NOMO-1 treated with dmso at 0.1 percent for 144 hours (cell line): ENCODE results near the gene STIM1.
"Not testable (repeated sequence)": the region's sequence is repeated elsewhere in the genome, so short reads cannot be mapped to it uniquely, and the experiment has no call there.

Source experiments
- DNase-seq: peaks from one replicate; lab custom pipeline; 2025; ENCODE audit not compliant: unreplicated experiment; lab: John Stamatoyannopoulos, UW

The STIM1 gene

DNA sequence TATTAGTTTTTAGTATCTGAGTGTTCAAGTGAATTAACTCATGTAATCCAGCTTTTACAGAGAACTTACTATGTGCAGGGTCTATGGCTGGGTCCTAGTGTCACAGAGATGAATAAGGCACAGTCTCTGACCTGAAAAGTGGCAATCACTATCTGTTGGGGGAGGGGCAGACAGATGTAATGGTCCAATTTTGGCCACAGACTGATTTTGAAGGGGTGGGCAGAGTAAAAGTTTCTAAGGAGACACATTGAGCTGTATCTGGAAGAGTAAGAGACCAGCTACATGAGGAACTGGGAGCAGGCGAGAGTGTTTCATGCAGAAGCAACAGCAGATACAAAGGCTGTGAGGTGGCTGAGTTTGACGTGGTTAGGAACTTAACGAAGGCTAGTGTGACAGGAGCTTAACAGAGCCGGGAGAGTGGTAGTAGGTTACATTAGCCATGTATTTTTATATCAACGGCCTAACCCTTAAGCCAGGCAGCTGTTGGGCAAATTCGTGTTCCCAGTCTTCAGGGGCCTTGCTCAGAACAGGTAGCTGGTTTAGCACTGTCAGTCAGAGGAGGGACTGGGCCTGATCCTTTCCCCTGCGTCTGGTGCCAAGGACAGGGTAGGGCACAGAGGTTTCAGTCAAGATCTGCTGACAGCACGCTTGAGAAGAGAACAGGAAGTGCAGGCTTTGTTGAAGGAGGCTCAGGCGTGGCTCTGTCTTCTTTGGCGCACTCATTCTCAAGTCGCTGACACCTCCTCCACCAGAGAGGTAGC, 1.4 kb upstream of the STIM1 start:
- peak; percentile 66 for DNase-seq

DNA sequence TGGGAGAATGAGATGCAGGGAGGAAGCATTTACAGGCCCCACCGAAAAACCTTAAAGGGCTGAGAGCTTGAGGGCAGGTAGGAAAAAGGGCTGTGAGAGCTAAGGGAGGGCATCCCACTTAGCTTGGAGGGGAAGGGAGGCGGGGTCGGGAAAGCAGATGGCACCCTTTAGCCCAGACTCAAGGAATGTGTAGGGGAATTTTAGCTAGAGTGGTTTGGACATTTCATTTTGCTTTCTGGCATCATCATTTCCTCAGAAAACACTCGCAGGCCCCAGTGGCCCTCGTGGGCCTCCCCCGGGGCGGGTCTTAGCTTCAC, 846 bp upstream of the STIM1 start:
- DNase-seq = no peak

DNA sequence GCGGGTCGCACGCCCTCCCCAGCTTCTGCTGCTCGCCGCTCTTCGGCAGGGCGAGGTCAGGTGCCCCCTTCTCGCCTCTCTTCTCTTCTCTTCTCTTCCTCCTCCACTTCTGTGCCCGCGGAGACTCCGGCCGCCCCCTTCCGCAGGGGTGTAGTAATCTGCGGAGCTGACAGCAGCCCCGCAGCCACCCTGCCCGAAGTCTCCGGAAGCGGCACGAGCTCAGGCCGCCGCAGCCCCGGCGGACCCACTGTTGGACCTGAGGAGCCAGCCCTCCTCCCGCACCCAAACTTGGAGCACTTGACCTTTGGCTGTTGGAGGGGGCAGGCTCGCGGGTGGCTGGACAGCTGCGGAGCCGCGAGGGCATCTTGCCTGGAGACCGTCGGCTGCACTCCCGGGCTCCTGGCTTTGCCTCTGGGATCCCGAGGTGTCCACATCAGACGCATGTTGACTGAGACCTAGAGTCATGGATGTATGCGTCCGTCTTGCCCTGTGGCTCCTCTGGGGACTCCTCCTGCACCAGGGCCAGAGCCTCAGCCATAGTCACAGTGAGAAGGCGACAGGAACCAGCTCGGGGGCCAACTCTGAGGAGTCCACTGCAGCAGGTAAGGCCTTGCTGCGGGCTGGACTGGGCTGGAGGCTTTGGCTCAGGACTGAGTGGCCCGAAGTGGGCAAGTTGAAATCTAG, 486 bp downstream of the STIM1 start:
- DNase-seq = peak; percentile 53

DNA sequence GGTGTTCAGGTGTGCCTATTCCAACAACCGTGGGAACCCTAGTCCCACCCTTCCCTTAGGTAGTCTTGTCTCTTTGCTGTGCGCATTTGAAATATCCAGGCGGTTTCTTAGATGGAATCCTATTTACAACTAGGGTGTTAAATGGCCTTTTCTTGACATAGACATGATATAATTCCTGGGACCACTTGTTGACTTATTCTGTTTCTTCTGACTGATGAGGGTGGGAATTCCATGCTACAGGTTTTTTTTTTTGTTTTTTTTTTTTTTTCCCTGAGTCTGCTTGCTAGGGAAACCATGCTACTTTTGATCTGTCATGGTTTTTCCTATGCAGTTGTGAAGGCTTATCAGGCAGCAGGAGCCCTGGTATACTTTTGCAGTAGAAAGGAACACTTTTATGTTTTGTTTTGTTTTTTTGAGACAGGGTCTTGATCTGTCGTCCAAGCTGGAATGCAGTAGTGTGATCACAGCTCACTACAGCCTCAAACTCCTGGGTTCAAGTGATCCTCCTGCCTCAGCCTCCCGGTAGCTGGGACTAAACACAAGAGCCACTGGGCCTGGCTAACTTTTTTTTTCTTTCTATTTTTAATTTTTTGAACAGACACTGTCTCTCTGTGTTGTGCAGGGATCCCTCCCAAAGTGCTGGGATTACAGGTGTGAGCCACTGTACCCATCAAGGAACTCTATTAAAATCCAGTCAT, 1.5 kb downstream of the STIM1 start:
- DNase-seq = no peak

DNA sequence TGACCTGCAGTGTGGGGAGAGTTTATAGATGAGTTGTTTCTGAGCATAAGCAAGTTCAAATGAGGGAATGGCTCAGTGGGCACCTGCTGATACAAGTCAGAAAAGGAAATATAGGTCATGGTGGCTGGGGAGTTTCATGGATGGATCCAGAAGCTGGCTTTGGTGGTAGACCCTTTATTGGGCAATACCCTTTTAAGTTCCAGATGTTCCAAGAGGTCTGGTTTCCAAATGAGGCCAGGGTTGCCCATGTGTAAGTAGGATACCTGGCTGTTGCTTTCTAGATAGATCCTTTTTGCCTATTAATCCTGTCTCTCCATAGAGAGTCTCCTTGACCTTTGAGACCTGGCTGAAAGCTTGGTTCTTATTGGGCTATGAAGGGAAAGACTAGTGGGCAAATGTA, 2.2 kb downstream of the STIM1 start:
- no peak for DNase-seq

DNA sequence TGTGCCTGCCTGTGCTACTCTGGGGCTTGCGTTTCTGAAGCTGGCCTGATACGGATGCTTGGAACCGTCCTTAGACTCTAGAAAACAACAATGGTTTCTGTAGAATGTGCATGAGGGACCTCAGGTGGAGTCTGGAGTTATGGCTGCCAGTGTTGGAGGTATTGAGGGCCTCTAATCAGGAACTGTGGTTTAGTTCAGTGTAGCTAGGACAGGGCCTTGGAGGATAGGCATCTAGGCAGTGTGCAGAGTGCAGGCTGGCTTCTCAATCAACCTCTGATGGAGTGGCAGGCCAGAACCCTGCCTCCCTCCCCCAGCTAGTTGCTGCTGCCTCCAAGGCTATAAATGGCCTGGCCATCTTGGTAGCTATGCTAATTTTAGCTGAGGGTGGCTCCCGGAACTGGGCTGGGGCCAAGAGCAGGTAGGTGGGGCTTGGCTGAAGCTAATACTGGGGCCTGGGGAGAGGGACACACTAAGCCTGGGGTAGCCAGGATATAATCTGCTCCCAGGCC, 4.0 kb downstream of the STIM1 start:
- peak; percentile 16 for DNase-seq

DNA sequence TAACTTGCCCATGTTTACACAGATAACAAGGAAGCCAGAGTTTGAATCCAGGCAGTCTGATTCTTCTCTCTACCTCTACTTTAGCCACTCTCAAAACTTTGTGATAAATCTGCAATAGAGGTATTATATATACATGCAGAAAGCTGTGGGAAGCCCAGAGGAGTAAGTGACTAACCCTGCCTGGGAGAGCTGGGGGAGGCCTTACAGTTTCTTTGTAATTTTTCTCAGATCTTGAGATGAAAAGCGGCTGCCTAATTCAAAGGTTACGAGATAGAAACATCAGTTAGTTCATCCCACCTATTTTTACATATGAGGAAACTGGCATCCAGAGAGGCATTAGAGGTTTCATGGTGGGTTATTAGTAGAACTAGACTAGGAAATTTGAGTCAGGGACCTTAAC, 4.9 kb downstream of the STIM1 start:
- DNase-seq = no peak

DNA sequence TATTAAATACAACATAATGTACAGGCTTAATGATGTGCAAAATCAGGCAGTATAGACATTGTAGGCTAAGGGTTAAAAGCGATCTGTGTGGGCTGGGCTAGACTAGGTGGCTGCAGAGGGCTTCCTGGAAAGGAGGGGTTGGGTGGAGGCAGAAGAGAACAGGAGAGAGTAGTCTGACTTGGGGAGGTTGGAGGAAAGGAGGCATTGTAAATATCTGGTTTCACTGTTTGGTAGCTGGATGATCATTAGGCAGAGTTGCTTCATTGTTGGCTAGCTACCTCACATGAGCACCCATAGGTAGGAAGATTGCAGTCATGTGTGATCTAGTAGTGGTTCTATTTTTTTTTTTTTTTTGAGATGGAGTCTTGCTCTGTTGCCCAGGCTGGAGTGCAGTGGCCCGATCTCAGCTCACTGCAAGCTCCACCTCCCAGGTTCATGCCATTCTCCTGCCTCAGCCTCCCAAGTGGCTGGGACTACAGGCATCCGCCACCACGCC, 5.5 kb downstream of the STIM1 start:
- DNase-seq = not testable (repeated sequence)

DNA sequence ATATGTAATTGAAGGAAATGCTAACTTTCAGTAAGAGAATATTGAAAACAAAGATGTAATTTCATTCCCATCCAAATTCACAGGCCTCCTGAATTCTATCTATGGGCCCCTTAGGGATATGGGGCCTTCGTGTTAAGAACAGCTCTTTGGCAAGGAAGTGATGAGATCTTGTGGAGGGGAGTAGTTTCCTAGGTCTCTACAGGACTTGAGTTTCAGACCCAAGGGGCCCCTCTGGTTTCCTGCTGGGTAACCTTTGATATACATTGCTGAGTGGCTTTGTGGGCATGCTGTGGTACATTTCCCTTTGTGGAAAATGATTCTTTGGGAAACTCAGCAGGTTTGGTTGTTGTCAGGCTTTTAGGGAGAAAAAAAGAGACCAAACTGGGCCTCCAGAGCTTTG, 6.2 kb downstream of the STIM1 start:
- DNase-seq = peak; percentile 59

DNA sequence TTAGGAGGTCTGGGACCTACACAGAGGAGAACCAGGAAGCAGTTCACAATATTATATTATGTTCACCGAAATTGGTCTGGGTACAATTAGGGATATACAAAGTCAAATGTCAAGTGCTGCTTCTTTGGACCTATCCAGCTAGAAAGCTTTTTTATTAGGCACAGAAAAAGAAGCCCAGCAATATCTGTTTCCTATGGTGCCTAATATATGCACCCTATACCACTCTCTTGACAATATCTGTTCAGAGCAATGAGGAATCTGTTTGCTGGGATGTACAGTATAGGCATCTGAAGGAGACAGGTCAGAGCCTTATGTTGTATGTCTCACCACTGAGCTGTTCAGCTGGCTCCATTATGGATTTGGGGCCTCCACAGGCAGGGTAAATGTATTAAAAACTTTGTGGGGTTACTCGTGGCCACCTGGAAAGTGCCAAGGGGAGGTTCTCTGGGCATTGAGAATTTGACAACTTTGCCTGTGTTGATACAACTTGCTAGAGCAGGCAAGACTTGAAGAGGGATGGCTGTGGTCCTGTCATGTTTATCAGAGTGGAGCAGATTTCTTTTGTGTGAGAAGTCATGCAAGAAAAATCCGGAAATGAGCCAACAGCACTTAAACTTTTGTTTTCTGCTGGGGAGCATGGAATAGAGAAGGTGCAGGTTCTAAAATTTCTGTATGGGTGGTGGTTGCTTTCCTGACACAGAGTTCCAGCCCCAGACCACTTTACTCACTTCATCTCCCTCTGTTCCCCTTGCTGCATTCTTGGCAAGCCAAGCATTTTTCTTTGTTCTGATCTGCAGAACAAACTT, 10.1 kb downstream of the STIM1 start:
- DNase-seq = no peak

DNA sequence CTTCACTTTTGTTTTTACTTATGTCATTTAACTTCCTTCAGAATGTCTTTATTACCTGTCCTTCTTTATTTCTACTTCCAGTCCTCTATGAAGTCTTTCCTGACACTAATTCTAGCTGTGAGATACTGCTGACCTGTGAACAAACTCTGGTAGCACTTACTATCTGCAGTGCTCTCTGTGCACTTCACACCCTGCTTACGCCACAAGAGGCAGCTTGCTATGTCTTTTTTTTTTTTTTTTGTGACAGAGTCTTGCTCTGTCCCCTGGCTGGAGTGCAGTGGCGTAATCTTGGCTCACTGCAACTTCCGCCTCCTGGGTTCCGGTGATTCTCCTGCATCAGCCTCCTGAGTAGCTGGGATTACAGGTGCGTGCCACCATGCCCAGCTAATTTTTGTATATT, 10.7 kb downstream of the STIM1 start:
- peak; percentile 22 for DNase-seq

DNA sequence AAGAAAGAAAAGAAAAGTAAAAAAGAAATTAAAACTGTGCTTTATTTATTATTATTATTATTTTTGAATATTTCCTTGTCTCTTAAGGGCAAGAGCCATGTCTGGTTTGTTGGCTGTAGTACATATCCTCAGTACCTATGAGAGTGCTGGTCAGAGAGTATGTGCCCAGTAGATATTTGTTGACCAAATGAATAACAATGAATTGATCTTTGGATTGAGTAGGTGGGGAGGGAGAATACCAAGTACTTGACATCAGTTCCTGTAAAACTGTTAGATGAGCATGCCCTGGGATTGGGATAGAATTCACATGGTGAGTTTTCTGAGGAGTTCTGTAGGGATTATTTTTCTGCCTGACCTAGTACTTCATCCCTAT, 11.4 kb downstream of the STIM1 start:
- DNase-seq = no peak

DNA sequence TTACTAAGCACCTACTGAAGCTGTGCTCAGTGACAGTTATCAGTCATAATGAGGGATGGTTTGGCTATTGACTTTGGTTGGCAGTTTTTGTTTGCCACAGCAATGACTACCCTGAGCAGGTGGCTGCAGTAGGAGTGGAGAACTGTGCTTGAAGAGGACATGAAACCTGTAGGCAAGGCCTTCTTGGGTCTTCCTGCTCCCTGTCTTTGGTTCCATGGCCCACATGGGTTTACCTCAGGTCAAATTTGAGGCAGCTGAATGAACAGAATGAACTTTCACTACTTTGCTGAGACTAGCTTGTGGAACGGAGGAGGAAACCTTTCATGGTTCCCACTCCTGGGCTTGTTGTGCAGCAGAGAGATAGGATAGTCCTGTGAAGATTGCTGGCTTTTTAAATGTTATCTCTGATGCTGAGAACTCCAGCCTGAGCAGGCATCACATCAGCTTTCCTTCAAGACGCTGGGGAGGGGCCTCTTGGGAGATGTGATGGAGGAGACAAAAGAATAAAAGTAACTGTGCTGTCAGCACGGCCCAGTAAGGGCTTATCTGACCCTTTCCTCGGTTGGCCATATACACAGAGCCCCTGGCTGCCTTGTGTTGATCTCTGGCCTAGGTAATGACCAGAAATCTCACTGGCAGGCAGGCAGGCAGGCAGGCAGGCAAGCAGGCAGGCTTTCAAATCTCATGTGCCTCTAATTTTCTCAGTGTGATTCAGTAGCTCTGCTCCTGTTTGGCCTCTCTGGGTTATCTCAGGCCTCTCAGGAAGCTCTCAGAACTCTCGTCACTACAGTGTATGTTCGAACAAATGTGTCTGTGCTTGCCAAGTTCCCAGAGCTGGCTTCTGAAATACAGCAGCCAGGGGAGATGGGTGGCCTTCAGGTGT, 12.0 kb downstream of the STIM1 start:
- no peak for DNase-seq

DNA sequence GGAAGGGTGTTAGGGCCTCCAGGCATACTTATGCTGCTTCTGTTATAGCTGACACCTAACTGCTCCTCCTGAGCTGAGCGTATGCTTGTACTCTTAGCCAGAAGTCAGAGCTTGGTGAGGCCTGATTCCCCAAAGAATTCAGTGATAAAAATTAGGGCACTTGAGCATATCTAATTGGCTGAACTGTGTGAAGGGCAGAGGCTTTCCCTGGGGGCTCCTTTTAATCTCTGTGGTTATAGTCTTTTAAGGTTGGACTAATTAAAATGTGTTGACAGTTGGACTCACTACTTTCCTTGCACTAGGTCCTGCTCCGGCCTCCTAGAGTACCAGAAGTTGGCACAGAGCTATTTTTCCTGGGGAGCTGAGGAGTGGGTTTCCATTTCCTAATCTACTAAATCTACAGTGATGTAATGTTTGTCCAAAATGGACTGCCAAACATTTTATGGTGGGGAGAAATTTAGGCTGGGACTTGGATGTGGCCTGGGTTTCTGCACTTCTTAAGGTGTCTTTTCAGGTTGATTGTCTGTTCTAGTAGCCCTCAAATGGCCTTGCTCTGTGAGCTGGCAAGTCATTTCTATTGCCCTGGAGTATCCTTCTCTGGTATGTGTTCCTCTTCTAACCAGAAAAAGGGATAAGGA, 18.4 kb downstream of the STIM1 start:
- no peak for DNase-seq

DNA sequence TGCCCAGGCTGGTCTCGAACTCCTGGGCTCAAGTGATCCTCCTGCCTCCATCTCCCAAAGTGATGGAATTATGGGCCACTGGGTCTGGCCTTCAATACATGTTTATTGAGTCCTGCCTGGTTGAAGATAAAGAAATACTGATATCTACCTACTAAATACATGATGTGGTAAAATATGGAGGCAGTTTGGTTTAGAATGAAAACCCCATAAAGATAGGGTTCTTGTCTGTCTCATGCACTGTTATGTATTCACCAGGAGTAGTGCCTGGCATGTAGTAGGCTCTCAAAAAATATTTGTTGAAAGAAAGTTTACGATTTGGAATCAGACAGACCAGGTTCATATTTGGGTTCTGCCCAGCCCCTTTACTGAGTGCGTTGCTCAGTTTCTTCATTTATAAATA, 21.1 kb downstream of the STIM1 start:
- DNase-seq = no peak

DNA sequence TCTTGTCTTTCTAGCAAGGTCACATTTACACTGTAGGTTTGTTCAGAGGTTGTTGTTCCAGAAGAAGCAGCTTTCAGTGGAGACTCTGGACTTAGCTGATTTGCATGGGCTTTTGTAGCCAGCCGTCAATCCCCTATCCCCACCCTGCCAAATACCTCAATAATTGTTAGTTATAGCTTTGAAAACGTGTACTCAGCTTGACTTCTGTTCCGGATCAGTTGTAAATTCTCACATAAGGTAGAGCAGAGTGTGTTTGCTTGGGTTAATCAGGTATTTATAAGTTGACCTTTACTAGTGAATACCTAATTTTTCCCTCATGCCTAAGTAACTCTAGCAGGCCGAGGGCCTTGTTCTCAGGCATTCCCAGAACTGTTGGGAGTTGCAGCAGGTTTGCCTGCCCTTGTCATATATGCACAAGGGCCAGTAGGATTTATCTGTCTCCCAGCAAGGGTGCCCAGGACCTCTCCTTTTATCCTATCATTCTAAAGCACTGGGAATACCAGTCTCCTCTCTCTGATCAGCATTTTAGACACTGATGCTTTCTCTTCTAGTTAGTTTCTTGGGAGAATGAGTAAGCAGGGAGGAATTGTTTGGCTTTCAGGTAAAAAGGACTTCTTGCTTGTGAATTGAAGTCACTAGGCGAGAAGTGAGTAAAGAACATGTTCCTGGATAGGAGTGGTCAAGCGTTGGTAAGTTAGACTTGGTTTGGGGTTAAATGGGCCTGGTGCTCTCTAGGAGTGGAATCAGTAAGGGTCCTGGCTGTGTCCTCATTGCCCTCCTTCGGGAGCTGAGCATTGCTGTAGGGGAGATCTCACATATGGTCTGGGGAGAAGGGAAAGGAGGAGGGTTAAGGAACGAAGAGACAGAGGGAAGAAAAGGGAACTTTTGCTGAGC, 22.1 kb downstream of the STIM1 start:
- DNase-seq = no peak

DNA sequence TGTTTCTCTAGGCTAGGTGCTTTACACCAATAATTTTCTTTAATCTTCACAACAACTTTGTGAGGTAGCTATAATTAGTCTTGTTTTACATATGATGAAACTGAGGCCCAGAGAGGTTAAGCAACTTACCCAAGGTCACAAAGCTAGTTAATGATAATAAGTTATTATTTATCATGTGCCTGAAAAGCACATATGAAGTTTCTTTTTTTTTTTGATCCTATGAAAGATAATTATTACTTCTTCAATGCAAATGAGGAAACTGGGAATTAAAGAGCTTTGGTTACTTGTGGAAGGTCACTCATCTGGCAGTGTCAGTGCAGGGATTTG, 22.8 kb downstream of the STIM1 start:
- no peak for DNase-seq

DNA sequence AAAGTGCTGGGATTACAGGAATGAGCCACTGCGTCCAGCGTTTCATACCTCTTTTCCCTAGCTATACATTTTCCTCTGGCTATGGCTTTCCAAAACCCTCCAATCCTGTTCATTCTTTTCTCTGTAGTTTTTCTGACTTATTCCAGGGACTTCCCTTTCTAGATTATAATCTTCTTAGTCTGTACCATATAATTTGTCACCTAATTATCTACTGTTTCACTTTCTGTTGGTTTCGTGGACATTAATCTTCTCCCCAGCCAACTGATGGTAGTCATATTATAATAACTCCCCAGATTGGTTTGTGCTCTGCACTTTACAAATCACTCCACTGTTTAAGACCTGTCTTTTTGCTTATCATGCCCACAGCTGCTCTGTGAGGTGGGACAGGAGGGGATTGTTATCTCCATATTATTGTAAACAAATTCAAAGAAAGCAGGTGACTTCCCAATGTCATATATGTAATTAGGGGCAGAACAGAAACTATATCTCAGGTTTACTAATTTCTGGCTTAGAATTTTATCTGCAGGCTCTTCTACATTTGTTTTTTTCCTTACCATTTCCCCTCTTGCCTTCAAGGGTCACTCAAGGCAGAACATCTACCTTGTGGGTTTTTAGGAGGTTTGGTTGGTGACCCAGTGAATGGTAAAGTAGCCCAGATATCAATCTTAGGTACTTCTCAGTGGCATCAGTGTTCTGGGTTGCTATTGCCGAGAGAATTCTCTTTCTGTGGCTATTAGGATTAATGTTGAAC, 23.9 kb downstream of the STIM1 start:
- DNase-seq = no peak
